K562 (cell line): ENCODE data around the gene KLHL12. TPM values are rescaled to one million over a fixed set of nuclear protein-coding genes. Genes with fewer than 3 reads are reported as not detected.

ENCODE experiments used
- AFF4 ChIP-seq: sonication (generic); formaldehyde crosslinking; IDR thresholded peaks from 2 replicates; pipeline ENCODE4 v1.8.0; 2023; ENCODE audit warnings: mild to moderate bottlenecking, missing genetic modification reagents
- CEBPB ChIP-seq: fragments of 450-650 bp; IDR thresholded peaks from 2 replicates; pipeline ENCODE4 v1.6.1; 2016; ENCODE audit warnings: missing genetic modification characterization, missing compliant biosample characterization
- E4F1 ChIP-seq: fragments of 250-450 bp; sonication (Bioruptor Pico); IDR thresholded peaks from 2 replicates; pipeline ENCODE4 v1.5.0; 2021; ENCODE audit warnings: mild to moderate bottlenecking, borderline replicate concordance
- HMG20A ChIP-seq: fragments of 450-650 bp; formaldehyde crosslinking; conservative IDR thresholded peaks from 2 replicates; pipeline ENCODE4 v1.4.0; 2020; ENCODE audit warnings: mild to moderate bottlenecking, mixed read lengths
- MCM2 ChIP-seq: fragments of 450-650 bp; IDR thresholded peaks from 2 replicates; pipeline ENCODE4 v1.6.1; 2017; ENCODE audit warnings: low read depth, mild to moderate bottlenecking
- NFATC3 ChIP-seq: fragments of 450-650 bp; IDR thresholded peaks from 2 replicates; pipeline ENCODE4 v1.6.1; 2017; ENCODE audit warnings: mild to moderate bottlenecking
- POLR3A ChIP-seq: IDR thresholded peaks from 2 replicates; pipeline ENCODE4 v1.6.1; 2011; ENCODE audit warnings: borderline replicate concordance, mild to moderate bottlenecking, moderate library complexity; ENCODE audit not compliant: insufficient read length, insufficient read depth; ENCODE audit errors: extremely low read depth
- RBBP5 ChIP-seq: fragments of 200-600 bp; sonication (generic); IDR thresholded peaks from 2 replicates; pipeline ENCODE4 v1.6.1; 2012; ENCODE audit warnings: borderline replicate concordance, mild to moderate bottlenecking, low read length, control low read depth, inconsistent platforms; ENCODE audit not compliant: insufficient read depth, poor library complexity, severe bottlenecking
- SAFB2 ChIP-seq: fragments of 200-400 bp; formaldehyde crosslinking; IDR thresholded peaks from 2 replicates; pipeline ENCODE4 v1.6.1; 2018; ENCODE audit warnings: borderline replicate concordance, low read length, low read depth, moderate library complexity; ENCODE audit not compliant: severe bottlenecking
- THRA ChIP-seq: fragments of 450-650 bp; IDR thresholded peaks from 2 replicates; pipeline ENCODE4 v1.6.1; 2017; ENCODE audit warnings: mild to moderate bottlenecking, moderate library complexity
- TRIM28 ChIP-seq: fragments of 450-650 bp; IDR thresholded peaks from 2 replicates; pipeline ENCODE4 v1.6.1; 2017
- ZNF146 ChIP-seq: IDR thresholded peaks from one replicate; pipeline ENCODE4 v1.6.1; 2018; ENCODE audit warnings: missing compliant biosample characterization; ENCODE audit not compliant: unreplicated experiment
- ZNF609 ChIP-seq: sonication (generic); formaldehyde crosslinking; IDR thresholded peaks from 2 replicates; pipeline ENCODE4 v1.8.1; 2023; ENCODE audit warnings: missing genetic modification reagents, mild to moderate bottlenecking, borderline replicate concordance
- ZNF76 ChIP-seq: fragments of 250-450 bp; sonication (Bioruptor Pico); IDR thresholded peaks from 2 replicates; pipeline ENCODE4 v1.4.0; 2020; ENCODE audit warnings: mild to moderate bottlenecking, moderate library complexity, borderline replicate concordance
- polyA plus RNA-seq, 8 experiments: library from polyadenylated mRNA; depleted of rRNA in 4 of 8; stranded (reverse) in 5 of 8; unstranded in 3 of 8; fragments of >200 nt; fragmentation: Nextera tagmentation in 2 of 8; fragmentation: Illumina TruSeq in 1 of 8; extraction: Ambion mirVana in 2 of 8; extraction: Trizol in 1 of 8; gene quantifications; 2 replicates each; pipeline versions ENCODE4 v1.2.1 to v1.2.3, GENCODE V29; 2011 to 2014; ENCODE audit warnings: inconsistent platforms in 1 of 8, missing spikeins in 1 of 8
- total RNA-seq, 7 experiments: library from RNA; depleted of rRNA in 6 of 7; stranded (reverse); fragments of >200 nt in 6 of 7; fragmentation: Illumina TruSeq in 2 of 7; extraction: Trizol in 2 of 7; gene quantifications; 2 replicates each; pipeline versions ENCODE4 v1.2.1 to v1.2.3, GENCODE V29; 2011 to 2021; ENCODE audit warnings: low replicate concordance in 1 of 7

The KLHL12 gene
- total and polyA plus RNA-seq, 9 of the 15 experiments (the other 6 are each of a cell fraction or from before 2014, with no cell fraction given) = 23.1 to 85.1 (median 35.0) TPM

- TF ChIP-seq ZNF609 = no peak
- no peak for TF ChIP-seq HMG20A (CRISPR knock-in tag)
- no peak for TF ChIP-seq THRA
- no peak for TF ChIP-seq MCM2
- TF ChIP-seq CEBPB (tag) = no peak
- TF ChIP-seq ZNF146 (CRISPR knock-in tag) = no peak
- TF ChIP-seq NFATC3 = no peak
- TF ChIP-seq TRIM28 = no peak
- TF ChIP-seq POLR3A = no peak
- no peak for TF ChIP-seq E4F1 (CRISPR knock-in tag)
- no peak for TF ChIP-seq RBBP5
- no peak for TF ChIP-seq ZNF76 (CRISPR knock-in tag)
- no peak for TF ChIP-seq SAFB2
- TF ChIP-seq AFF4 (CRISPR knock-in tag) = no peak
Observed at GRCh38 chr1:202852163-202852904, 74.7 kb downstream of the KLHL12 start (continued).
